ENCODE measurements around the gene EED.

DNA sequence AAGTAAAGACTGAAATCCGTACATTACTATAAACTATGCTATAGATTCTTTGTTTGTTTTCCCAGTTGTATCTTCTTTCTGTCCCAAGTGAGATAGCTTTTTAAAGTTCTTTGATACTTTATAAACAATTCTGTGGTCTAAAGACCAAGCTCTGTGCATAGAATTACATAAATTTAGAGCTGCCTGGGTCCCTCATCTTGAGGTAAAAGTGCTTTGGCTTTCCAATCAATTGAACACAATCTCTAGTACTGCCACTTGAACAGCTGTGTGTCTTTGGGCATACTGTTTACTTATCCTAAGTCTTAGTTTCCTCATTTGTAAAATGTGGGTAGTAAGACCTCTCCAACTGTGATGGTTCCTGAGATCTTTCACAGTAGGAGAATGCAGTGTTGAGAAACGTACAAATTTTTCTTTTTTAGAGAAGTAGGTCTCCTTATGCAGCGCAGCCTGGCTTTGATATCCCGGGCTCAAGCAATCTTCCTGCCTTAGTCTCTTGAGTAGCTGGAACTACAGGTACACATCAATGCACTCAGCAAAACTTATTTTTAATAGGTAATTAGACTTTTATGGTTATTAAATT lies 2.5 kb upstream of the EED start:
- TF ChIP-seq, protein P1, sequence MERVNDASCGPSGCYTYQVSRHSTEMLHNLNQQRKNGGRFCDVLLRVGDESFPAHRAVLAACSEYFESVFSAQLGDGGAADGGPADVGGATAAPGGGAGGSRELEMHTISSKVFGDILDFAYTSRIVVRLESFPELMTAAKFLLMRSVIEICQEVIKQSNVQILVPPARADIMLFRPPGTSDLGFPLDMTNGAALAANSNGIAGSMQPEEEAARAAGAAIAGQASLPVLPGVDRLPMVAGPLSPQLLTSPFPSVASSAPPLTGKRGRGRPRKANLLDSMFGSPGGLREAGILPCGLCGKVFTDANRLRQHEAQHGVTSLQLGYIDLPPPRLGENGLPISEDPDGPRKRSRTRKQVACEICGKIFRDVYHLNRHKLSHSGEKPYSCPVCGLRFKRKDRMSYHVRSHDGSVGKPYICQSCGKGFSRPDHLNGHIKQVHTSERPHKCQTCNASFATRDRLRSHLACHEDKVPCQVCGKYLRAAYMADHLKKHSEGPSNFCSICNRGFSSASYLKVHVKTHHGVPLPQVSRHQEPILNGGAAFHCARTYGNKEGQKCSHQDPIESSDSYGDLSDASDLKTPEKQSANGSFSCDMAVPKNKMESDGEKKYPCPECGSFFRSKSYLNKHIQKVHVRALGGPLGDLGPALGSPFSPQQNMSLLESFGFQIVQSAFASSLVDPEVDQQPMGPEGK (CRISPR knock-in tag; IDR thresholded peaks at IDR 0.05; ENCODE audit: borderline replicate concordance) = no peak
- no peak for TF ChIP-seq ARNTL (CRISPR knock-in tag; IDR thresholded peaks at IDR 0.05; ENCODE audit: borderline replicate concordance, low read depth)
- no peak for TF ChIP-seq PPARA (CRISPR knock-in tag; IDR thresholded peaks at IDR 0.05; ENCODE audit: borderline replicate concordance)
- TF ChIP-seq ISL1 (CRISPR knock-in tag; IDR thresholded peaks at IDR 0.05) = no peak
- TF ChIP-seq, protein P2, sequence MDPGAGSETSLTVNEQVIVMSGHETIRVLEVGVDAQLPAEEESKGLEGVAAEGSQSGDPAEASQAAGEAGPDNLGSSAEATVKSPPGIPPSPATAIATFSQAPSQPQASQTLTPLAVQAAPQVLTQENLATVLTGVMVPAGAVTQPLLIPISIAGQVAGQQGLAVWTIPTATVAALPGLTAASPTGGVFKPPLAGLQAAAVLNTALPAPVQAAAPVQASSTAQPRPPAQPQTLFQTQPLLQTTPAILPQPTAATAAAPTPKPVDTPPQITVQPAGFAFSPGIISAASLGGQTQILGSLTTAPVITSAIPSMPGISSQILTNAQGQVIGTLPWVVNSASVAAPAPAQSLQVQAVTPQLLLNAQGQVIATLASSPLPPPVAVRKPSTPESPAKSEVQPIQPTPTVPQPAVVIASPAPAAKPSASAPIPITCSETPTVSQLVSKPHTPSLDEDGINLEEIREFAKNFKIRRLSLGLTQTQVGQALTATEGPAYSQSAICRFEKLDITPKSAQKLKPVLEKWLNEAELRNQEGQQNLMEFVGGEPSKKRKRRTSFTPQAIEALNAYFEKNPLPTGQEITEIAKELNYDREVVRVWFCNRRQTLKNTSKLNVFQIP (CRISPR knock-in tag; IDR thresholded peaks at IDR 0.05; ENCODE audit: borderline replicate concordance, low read depth) = no peak
- TF ChIP-seq ZFP3 (CRISPR knock-in tag; IDR thresholded peaks at IDR 0.05) = no peak
- TF ChIP-seq SNAI2 (CRISPR knock-in tag; IDR thresholded peaks at IDR 0.05) = no peak
- no peak for TF ChIP-seq ZNF8 (CRISPR knock-in tag; IDR thresholded peaks at IDR 0.05)
- TF ChIP-seq CSDC2 (CRISPR knock-in tag; IDR thresholded peaks at IDR 0.05) = no peak
- no peak for TF ChIP-seq CREB5 (CRISPR knock-in tag; IDR thresholded peaks at IDR 0.05; ENCODE audit: low read depth)
